BLaER1 treated with 17β-estradiol and CSF1 and Interleukin-3, amounts not matched to agents 10 nM and 100 nM (cell line): ENCODE results near the gene HDAC11.
"Not testable (repeated sequence)": the region's sequence is repeated elsewhere in the genome, so short reads cannot be mapped to it uniquely, and the experiment has no call there.

Experiments
- H3K27ac ChIP-seq, 11 experiments: shearing (Covaris generic); formaldehyde crosslinking; 2 replicates each; pipeline ENCODE4 v1.8.1; 2022
- H3K27me3 ChIP-seq, 11 experiments: shearing (Covaris generic); formaldehyde crosslinking; 2 replicates each; pipeline ENCODE4 v1.8.1; 2022
- H3K36me3 ChIP-seq, 11 experiments: shearing (Covaris generic); formaldehyde crosslinking; 2 replicates each; pipeline ENCODE4 v1.8.1; 2022
- H3K4me1 ChIP-seq, 10 experiments: shearing (Covaris generic); formaldehyde crosslinking; 2 replicates each; pipeline ENCODE4 v1.8.1; 2022
- H3K4me2 ChIP-seq, 11 experiments: shearing (Covaris generic); formaldehyde crosslinking; 2 replicates each; pipeline ENCODE4 v1.8.1; 2022
- H3K4me3 ChIP-seq, 10 experiments: shearing (Covaris generic); formaldehyde crosslinking; 2 replicates each; pipeline ENCODE4 v1.8.1; 2022
- H3K9ac ChIP-seq, 11 experiments: shearing (Covaris generic); formaldehyde crosslinking; 2 replicates each; pipeline ENCODE4 v1.8.1; 2022
- H3K9me3 ChIP-seq, 11 experiments: shearing (Covaris generic); formaldehyde crosslinking; replicated peaks in 1 of 11; 2 replicates each; pipeline ENCODE4 v1.8.1; 2022
- H4K20me1 ChIP-seq, 11 experiments: shearing (Covaris generic); formaldehyde crosslinking; 2 replicates each; pipeline ENCODE4 v1.8.1; 2022
- Cebpa-rat ChIP-seq, 11 experiments: shearing (Covaris generic); IDR thresholded peaks; 2 replicates each; pipeline ENCODE4 v1.8.1; 2022

Gene HDAC11

DNA sequence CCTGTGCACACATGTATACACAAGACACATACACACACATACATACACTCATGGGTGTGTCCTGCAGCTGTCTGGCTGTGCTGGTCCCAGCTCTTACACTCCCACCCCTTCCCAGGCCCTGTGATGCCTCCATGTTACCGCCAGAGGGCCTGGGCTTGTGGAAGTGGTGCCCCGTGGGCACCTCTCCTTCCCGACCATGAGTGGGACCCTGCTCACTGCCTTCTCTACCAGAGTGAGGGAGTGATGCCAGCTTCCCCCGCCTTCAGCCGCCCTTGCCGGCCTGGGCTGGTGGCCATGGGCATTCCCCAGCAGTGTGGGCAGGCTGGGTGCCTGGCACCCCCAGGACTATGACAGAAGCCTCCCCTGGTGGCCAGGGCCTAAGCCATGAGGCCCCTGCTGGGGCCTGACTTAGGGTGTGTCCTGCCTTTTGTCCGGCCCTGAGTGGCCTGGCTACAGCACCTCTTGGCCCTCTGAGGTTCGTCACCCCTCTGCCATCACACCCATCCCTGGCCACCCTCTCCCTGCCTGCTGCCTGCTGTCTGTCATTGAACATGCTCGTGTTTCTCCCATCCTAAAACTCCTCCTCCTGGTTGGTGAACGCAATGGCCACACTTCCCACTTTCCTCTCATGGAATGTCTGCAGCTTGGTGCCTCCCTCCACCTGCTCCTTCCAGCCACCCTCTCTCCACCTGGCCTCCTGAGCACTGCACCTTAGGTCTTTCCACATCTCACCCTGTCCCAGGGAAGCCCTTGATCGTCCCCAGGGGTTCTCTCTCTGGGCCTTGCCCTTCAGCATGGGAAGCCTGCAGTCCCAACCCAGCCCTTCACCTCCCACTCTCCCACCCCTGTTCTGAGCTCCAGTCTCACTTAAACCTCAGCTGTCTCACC is 14.6 kb downstream of the HDAC11 start:
- H3K4me2 ChIP-seq = no peak overlapping the region
- no peak overlapping the region for H3K4me3 ChIP-seq
- H3K27ac ChIP-seq = no peak overlapping the region
- H3K9ac ChIP-seq = peak overlapping the region in 1 of 11 experiments; percentile 19; a peak in 1 of 22 replicates
- H3K36me3 ChIP-seq = no peaks in the 10 kb centered on the region; a peak in 4 of 22 replicates
- H3K9me3 ChIP-seq = peaks cover 0 to 8% (median 6%) of the 10 kb centered on the region in 11 experiments; a peak in 11 of 22 replicates
- peaks cover 0 to 11% (median 0%) of the 10 kb centered on the region in 11 experiments; a peak in 4 of 22 replicates for H4K20me1 ChIP-seq
- TF ChIP-seq Cebpa-rat (IDR thresholded peaks at IDR 0.05) = no peak
- no peaks in the 10 kb centered on the region for H3K27me3 ChIP-seq
- peaks cover 0 to 17% (median 2%) of the 10 kb centered on the region in 10 experiments; a peak in 6 of 20 replicates for H3K4me1 ChIP-seq

GRCh38 chr3:13495351-13495813 is 15.3 kb downstream of the HDAC11 start:
- peaks cover 0 to 17% (median 2%) of the 10 kb centered on the region in 10 experiments; a peak in 6 of 20 replicates for H3K4me1 ChIP-seq
- no peaks in the 10 kb centered on the region for H3K27me3 ChIP-seq
- no peak overlapping the region for H3K9ac ChIP-seq
- H3K9me3 ChIP-seq = peaks cover 0 to 1% (median 0%) of the 10 kb centered on the region in 11 experiments; a peak in 4 of 22 replicates
- no peaks in the 10 kb centered on the region; a peak in 2 of 22 replicates for H3K36me3 ChIP-seq
- peaks cover 0 to 11% (median 0%) of the 10 kb centered on the region in 11 experiments; a peak in 4 of 22 replicates for H4K20me1 ChIP-seq
- no peak overlapping the region for H3K4me3 ChIP-seq
- H3K4me2 ChIP-seq = no peak overlapping the region
- H3K27ac ChIP-seq = no peak overlapping the region
- no peak for TF ChIP-seq Cebpa-rat (IDR thresholded peaks at IDR 0.05)

- Histone ChIP-seq H3K4me3 (no peak overlapping the region), H3K27ac (no peak overlapping the region), H3K36me3 (no peaks in the 10 kb centered on the region; a peak in 2 of 22 replicates), H3K4me1 (peaks cover 0 to 17% (median 2%) of the 10 kb centered on the region in 10 experiments; a peak in 6 of 20 replicates), H3K27me3 (no peaks in the 10 kb centered on the region), H3K9ac (no peak overlapping the region), H3K4me2 (peak overlapping the region in 3 of 11 experiments; percentile 11 to 37 (median 28); a peak in 2 of 22 replicates), H4K20me1 (peaks cover 0 to 11% (median 0%) of the 10 kb centered on the region in 11 experiments; a peak in 4 of 22 replicates), H3K9me3 (no peaks in the 10 kb centered on the region)
- no peak for TF ChIP-seq Cebpa-rat (IDR thresholded peaks at IDR 0.05)
Observed at GRCh38 chr3:13495921-13496723, 16.0 kb downstream of the HDAC11 start.

GRCh38 chr3:13496879-13497278 is 16.8 kb downstream of the HDAC11 start:
- peaks cover 0 to 17% (median 2%) of the 10 kb centered on the region in 10 experiments; a peak in 6 of 20 replicates for H3K4me1 ChIP-seq
- H3K27ac ChIP-seq = no peak overlapping the region
- H4K20me1 ChIP-seq = peaks cover 0 to 11% (median 0%) of the 10 kb centered on the region in 11 experiments; a peak in 4 of 22 replicates
- H3K27me3 ChIP-seq = no peaks in the 10 kb centered on the region
- H3K4me2 ChIP-seq = peak overlapping the region in 4 of 11 experiments; percentile 11 to 37 (median 27); a peak in 2 of 22 replicates
- no peak overlapping the region for H3K9ac ChIP-seq
- TF ChIP-seq Cebpa-rat (IDR thresholded peaks at IDR 0.05) = no peak
- no peaks in the 10 kb centered on the region; a peak in 2 of 22 replicates for H3K36me3 ChIP-seq
- H3K4me3 ChIP-seq = no peak overlapping the region
- no peaks in the 10 kb centered on the region for H3K9me3 ChIP-seq

DNA sequence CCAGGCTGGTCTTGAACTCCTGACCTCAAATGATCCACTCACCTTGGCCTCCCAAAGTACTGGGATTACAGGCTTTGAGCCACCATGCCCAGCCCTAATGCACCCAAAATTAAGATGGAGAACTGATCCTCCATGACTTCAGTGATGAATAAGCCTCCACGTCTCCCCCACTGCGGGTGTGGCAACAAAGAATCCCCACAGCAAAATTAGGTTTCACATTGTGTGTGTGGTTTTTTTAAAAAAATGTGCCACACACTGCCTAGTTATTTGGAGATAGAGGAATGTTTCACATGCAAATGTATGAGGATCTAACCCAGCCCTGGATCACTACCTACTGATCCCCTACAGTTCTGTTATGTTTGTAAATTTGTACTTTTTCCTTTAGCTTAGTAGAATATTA is 17.3 kb downstream of the HDAC11 start:
- H3K27me3 ChIP-seq = no peaks in the 10 kb centered on the region
- H3K9me3 ChIP-seq = no peaks in the 10 kb centered on the region
- H3K4me3 ChIP-seq = no peak overlapping the region
- no peak overlapping the region for H3K27ac ChIP-seq
- H3K9ac ChIP-seq = 0 out of 22 replicates have a peak overlapping the region, but pooled peaks of 1 of the 11 experiments have one; percentile 15
- H3K4me2 ChIP-seq = peak overlapping the region in 3 of 11 experiments; percentile 11 to 37 (median 26); a peak in 4 of 22 replicates
- peaks cover 0 to 11% (median 0%) of the 10 kb centered on the region in 11 experiments; a peak in 4 of 22 replicates for H4K20me1 ChIP-seq
- no peak for TF ChIP-seq Cebpa-rat (IDR thresholded peaks at IDR 0.05)
- H3K36me3 ChIP-seq = no peaks in the 10 kb centered on the region; a peak in 2 of 22 replicates
- H3K4me1 ChIP-seq = peaks cover 0 to 17% (median 2%) of the 10 kb centered on the region in 10 experiments; a peak in 6 of 20 replicates

DNA sequence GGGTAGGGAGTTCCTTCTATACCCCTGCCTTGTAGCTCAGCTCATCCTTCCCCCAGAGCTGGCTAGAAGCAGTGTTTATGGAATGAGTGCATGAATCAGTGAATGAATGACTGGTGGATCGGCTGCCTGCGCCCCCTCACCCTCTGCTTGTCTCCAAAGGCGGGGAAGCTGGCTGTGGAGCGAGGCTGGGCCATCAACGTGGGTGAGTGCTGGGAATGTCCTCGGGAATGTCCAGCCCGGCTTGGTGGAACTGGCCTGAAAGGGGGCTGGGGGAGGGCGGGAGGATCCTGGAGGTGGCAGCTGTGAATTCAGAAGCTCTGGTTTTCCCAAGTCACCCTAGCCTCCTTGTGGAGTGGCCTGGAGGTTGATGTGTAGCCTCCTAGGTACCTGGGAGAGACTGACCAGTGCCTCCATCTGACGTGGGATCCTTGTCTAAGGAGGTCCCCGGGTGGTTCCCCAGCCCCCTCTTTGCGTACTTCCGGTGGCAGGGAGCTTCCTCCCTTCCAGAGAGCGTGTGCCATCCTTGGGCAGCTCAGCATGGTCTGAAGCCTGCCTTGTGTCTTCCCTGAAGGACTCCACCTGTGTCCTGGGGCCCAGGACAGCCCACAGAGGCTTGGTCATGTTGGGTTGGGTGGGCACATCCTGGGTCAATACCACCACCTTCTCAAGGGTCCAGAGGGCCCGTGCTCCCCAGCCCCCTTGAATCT is 18.4 kb downstream of the HDAC11 start:
- peaks cover 0 to 17% (median 0%) of the 10 kb centered on the region in 10 experiments; a peak in 5 of 20 replicates for H3K4me1 ChIP-seq
- no peaks in the 10 kb centered on the region for H3K27me3 ChIP-seq
- H3K4me3 ChIP-seq = no peak overlapping the region
- H3K27ac ChIP-seq = no peak overlapping the region
- no peaks in the 10 kb centered on the region; a peak in 1 of 22 replicates for H3K36me3 ChIP-seq
- no peaks in the 10 kb centered on the region for H3K9me3 ChIP-seq
- H3K9ac ChIP-seq = no peak overlapping the region
- peaks cover 0 to 11% (median 0%) of the 10 kb centered on the region in 11 experiments; a peak in 4 of 22 replicates for H4K20me1 ChIP-seq
- no peak overlapping the region for H3K4me2 ChIP-seq
- no peak for TF ChIP-seq Cebpa-rat (IDR thresholded peaks at IDR 0.05)

GRCh38 chr3:13499246-13499645 is 19.1 kb downstream of the HDAC11 start:
- not testable (repeated sequence) for H3K9me3 ChIP-seq, H3K4me2 ChIP-seq, H3K4me3 ChIP-seq, H3K36me3 ChIP-seq, H3K27me3 ChIP-seq, H3K9ac ChIP-seq, H3K27ac ChIP-seq
- Histone ChIP-seq H4K20me1 (peaks cover 0 to 10% (median 0%) of the 10 kb centered on the region in 11 experiments; a peak in 4 of 22 replicates), H3K4me1 (peaks cover 0 to 17% (median 0%) of the 10 kb centered on the region in 10 experiments; a peak in 5 of 20 replicates)
